HG03159 (cell line): ENCODE results near the gene ATXN10.

Experiments
- ATAC-seq: cut with Tn5 transposase; IDR thresholded peaks from one replicate; pipeline ENCODE4 v1.9.1; 2021; ENCODE audit warnings: mild to moderate bottlenecking, moderate library complexity; ENCODE audit not compliant: unreplicated experiment

Gene ATXN10

GRCh38 chr22:45754822-45755221 lies 83.2 kb downstream of the ATXN10 start:
- ATAC-seq, result no peak

GRCh38 chr22:45756558-45756957 lies 84.9 kb downstream of the ATXN10 start:
- no peak for ATAC-seq

GRCh38 chr22:45757068-45757467 lies 85.4 kb downstream of the ATXN10 start:
- no peak for ATAC-seq

GRCh38 chr22:45757936-45758335 lies 86.3 kb downstream of the ATXN10 start:
- no peak for ATAC-seq

- ATAC-seq, result no peak
These were observed 87.0 kb downstream of the ATXN10 start for GRCh38 chr22:45758603-45759002.

- ATAC-seq, result no peak
These were observed 89.0 kb downstream of the ATXN10 start for GRCh38 chr22:45760682-45761081.

- ATAC-seq, result no peak
These were observed 91.1 kb downstream of the ATXN10 start for GRCh38 chr22:45762545-45763235.

- ATAC-seq, result no peak
These were observed 91.6 kb downstream of the ATXN10 start for GRCh38 chr22:45763236-45763624.

- ATAC-seq, result no peak
These were observed 96.9 kb downstream of the ATXN10 start for GRCh38 chr22:45768490-45768889.

GRCh38 chr22:45769569-45770210 lies 98.1 kb downstream of the ATXN10 start:
- no peak for ATAC-seq

- ATAC-seq, result no peak
These were observed 98.9 kb downstream of the ATXN10 start for GRCh38 chr22:45770506-45770905.

- no peak for ATAC-seq
These were observed 99.4 kb downstream of the ATXN10 start for GRCh38 chr22:45771057-45771456.

GRCh38 chr22:45771711-45772110 lies 100.1 kb downstream of the ATXN10 start:
- no peak for ATAC-seq

- no peak for ATAC-seq
These were observed 101.1 kb downstream of the ATXN10 start for GRCh38 chr22:45772743-45773142.

- no peak for ATAC-seq
These were observed 102.5 kb downstream of the ATXN10 start for GRCh38 chr22:45774001-45774670.

GRCh38 chr22:45775062-45775461 lies 103.4 kb downstream of the ATXN10 start:
- ATAC-seq, result no peak

- ATAC-seq, result peak; percentile 53
These were observed 104.1 kb downstream of the ATXN10 start for GRCh38 chr22:45775569-45776312.

- no peak for ATAC-seq
These were observed 104.6 kb downstream of the ATXN10 start for GRCh38 chr22:45776313-45776585.

GRCh38 chr22:45777046-45777851 lies 105.6 kb downstream of the ATXN10 start:
- no peak for ATAC-seq

GRCh38 chr22:45777852-45778375 lies 106.3 kb downstream of the ATXN10 start:
- no peak for ATAC-seq

- no peak for ATAC-seq
These were observed 109.8 kb downstream of the ATXN10 start for GRCh38 chr22:45781459-45781858.
